Thyroid gland (tissue), 4 donors: ENCODE measurements around the gene BLM. TPM values are rescaled to one million over a fixed set of nuclear protein-coding genes. Genes with fewer than 3 reads are reported as not detected.

Source experiments
- DNase-seq, 2 donors: peaks; one replicate each; pipeline ENCODE4 v3.0.0-alpha.2; 2019
- H3K27ac ChIP-seq, 3 donors: fragments of 200-600 bp; sonication (generic); 1 replicate in 2 of 3; 2 replicates in 1 of 3; pipeline ENCODE4 v1.5.1; 2016 to 2019; ENCODE audit warnings: mild to moderate bottlenecking in 1 of 3, moderate library complexity in 1 of 3
- H3K27me3 ChIP-seq: fragments of 200-600 bp; sonication (generic); one replicate; pipeline ENCODE4 v1.5.1; 2019
- H3K36me3 ChIP-seq, 2 donors: fragments of 200-600 bp; sonication (generic); one replicate each; pipeline ENCODE4 v1.5.1; 2016 to 2019
- H3K4me1 ChIP-seq, 2 donors: fragments of 200-600 bp; sonication (generic); one replicate each; pipeline ENCODE4 v1.5.1; 2017 to 2019
- H3K4me3 ChIP-seq, 3 donors: fragments of 200-600 bp; sonication (generic); replicated peaks in 1 of 3; 1 replicate in 2 of 3; 2 replicates in 1 of 3; pipeline ENCODE4 v1.5.1; 2016; ENCODE audit warnings: mild to moderate bottlenecking in 1 of 3
- H3K9me3 ChIP-seq: fragments of 200-600 bp; sonication (generic); one replicate; pipeline ENCODE4 v1.5.1; 2017
- POLR2A ChIP-seq, 2 donors: fragments of 450-650 bp; IDR thresholded peaks; one replicate each; pipeline ENCODE4 v1.6.1; 2017; ENCODE audit warnings: antibody characterized with exemption in 2 of 2, mild to moderate bottlenecking in 2 of 2, moderate library complexity in 1 of 2
- WGBS, 2 donors: methylation state at CpG; one replicate each; pipeline ENCODE4 v1.1.5; 2017; 5-methylcytosine and 5-hydroxymethylcytosine counted together
- intact Hi-C: fragments of 100-400 bp; cut with DNase I; formaldehyde crosslinking; loops from one replicate; pipeline ENCODE4 v1.15.1; 2023
- total RNA-seq, 4 donors: library from RNA; depleted of rRNA; stranded (reverse); fragments of >200 nt; gene quantifications; one replicate each; pipeline ENCODE4 v1.2.3, GENCODE V29; 2016
- TF ChIP-seq, protein P1 (sequence below), 6 experiments: fragments of 200-600 bp in 3 of 6; fragments of 450-650 bp in 3 of 6; sonication (generic) in 3 of 6; IDR thresholded peaks; one replicate each; pipeline ENCODE4 v1.5.1; 2016 to 2019; ENCODE audit warnings: antibody characterized with exemption in 6 of 6, mild to moderate bottlenecking in 2 of 6, inconsistent platforms in 1 of 6, moderate library complexity in 1 of 6

The BLM gene
- total RNA-seq, 4 donors from 2014 or later, result 0.67 to 1.3 (median 1.2) TPM

DNA sequence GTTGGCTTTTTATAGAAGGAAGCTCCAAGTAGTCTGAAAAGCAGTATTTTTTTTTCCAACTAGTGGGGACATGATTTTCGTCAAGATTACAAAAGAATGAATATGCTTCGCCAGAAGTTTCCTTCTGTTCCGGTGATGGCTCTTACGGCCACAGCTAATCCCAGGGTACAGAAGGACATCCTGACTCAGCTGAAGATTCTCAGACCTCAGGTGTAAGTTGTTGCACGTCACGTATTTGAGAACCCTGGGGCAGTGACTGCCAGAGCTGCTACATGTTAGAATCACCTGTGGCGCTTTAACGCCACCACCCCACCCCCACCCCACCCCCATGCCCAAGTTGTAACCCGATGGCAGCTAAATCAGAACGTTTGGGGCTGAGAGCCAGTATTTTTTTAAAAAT, 52.2 kb downstream of the BLM start:
- DNase-seq, result no peak
- no peak overlapping the region for H3K27ac ChIP-seq
- TF ChIP-seq, protein P1, sequence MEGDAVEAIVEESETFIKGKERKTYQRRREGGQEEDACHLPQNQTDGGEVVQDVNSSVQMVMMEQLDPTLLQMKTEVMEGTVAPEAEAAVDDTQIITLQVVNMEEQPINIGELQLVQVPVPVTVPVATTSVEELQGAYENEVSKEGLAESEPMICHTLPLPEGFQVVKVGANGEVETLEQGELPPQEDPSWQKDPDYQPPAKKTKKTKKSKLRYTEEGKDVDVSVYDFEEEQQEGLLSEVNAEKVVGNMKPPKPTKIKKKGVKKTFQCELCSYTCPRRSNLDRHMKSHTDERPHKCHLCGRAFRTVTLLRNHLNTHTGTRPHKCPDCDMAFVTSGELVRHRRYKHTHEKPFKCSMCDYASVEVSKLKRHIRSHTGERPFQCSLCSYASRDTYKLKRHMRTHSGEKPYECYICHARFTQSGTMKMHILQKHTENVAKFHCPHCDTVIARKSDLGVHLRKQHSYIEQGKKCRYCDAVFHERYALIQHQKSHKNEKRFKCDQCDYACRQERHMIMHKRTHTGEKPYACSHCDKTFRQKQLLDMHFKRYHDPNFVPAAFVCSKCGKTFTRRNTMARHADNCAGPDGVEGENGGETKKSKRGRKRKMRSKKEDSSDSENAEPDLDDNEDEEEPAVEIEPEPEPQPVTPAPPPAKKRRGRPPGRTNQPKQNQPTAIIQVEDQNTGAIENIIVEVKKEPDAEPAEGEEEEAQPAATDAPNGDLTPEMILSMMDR (IDR thresholded peaks at IDR 0.05), result no peak
- TF ChIP-seq POLR2A (IDR thresholded peaks at IDR 0.05), result no peak
- intact Hi-C loops, result no loop called here
- WGBS, 2 donors, result 79 to 89% methylated on average over 10 of the region's 10 CpGs
- no peaks in the 10 kb centered on the region for H3K4me1 ChIP-seq
- H3K27me3 ChIP-seq, result no peaks in the 10 kb centered on the region
- no peaks in the 10 kb centered on the region for H3K36me3 ChIP-seq
- H3K4me3 ChIP-seq, result no peak overlapping the region
- H3K9me3 ChIP-seq, result no peaks in the 10 kb centered on the region

DNA sequence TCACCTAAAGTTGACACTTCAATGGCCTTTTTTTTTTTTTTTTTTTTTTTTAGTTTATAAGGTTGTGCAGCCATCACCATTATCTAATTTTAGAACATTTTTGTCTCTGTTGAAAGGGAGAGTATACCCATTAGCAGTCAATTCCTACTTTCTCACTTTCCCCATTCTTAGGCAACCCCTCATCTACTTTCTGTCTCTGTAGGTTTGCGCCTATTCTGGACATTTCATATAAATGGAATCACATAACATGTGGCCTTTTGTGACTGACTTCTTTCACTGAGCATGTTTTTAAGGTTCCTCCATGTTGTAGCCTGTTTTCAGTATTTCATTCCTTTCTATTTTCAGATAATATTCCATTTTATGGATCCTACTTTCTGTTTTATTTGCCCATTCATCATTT, 56.3 kb downstream of the BLM start:
- WGBS, 2 donors, result 95 to 98% methylated on average over 1 of the region's 1 CpG
- H3K36me3 ChIP-seq, result no peaks in the 10 kb centered on the region
- DNase-seq, result no peak
- no peaks in the 10 kb centered on the region for H3K4me1 ChIP-seq
- no peaks in the 10 kb centered on the region for H3K27me3 ChIP-seq
- H3K27ac ChIP-seq, result no peak overlapping the region
- TF ChIP-seq, protein P1 (IDR thresholded peaks at IDR 0.05), result no peak
- TF ChIP-seq POLR2A (IDR thresholded peaks at IDR 0.05), result no peak
- no peaks in the 10 kb centered on the region for H3K9me3 ChIP-seq
- intact Hi-C loops, result no loop called here
- no peak overlapping the region for H3K4me3 ChIP-seq

DNA sequence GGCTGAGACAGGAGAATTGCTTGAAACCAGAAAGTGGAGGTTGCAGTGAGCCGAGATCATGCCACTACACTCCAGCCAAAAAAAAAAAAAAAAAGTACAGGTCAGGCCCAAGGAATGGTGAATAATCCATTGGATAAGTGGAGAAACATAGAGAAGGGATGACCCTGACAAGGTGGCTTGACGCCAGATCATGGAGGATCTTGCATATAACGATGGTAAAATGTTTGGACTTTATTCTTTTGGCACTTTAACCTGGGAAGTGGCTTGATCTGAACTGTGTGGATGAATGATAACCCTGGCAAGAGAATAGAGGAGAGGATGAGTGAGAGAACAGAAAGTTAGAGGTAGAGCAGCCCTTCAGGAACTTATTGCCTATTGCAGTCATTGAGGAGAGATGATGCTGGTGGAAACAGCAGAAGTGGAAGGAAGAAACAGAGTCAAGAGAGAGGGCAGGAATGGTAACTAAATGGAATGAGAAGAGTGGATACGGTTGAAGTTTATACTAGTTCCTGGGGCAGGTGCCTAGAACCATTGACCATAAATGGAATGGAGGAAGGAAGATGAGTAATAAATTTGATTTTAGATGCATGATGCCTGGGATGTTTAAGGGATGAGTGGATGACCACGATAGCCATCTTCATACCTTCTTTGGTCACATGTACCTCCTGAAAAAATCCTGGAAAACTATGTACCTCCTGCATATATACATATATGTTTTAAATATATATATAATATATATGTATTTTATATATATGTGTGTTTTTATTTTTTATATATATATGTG, 57.8 kb downstream of the BLM start:
- no peaks in the 10 kb centered on the region for H3K9me3 ChIP-seq
- H3K4me3 ChIP-seq, result no peak overlapping the region
- 90 to 94% methylated on average over 5 of the region's 5 CpGs for WGBS, 2 donors
- no peak for DNase-seq
- H3K27ac ChIP-seq, result no peak overlapping the region
- H3K36me3 ChIP-seq, result no peaks in the 10 kb centered on the region
- no peaks in the 10 kb centered on the region for H3K27me3 ChIP-seq
- intact Hi-C loops, result no loop called here
- no peaks in the 10 kb centered on the region for H3K4me1 ChIP-seq
- TF ChIP-seq POLR2A (IDR thresholded peaks at IDR 0.05), result no peak
- TF ChIP-seq, protein P1 (IDR thresholded peaks at IDR 0.05), result no peak

DNA sequence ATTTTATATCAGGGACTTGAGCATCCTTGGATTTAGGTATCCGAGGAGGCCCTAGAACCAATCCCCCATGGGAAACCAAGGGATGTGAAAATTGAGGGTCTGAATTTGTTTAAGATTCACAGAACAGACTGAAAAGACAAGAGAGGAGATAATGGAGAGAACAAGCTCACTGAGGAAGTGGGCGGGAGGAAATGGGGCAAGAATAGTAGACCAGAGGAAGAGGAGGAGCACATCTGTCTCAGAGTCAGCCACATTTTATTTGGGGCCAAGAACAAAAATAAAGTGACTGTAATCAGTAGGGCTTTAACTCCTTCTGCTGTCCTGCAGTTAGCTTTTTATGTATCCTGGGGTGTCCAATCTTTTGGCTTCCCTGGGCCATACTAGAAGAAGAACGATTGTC, 63.8 kb downstream of the BLM start:
- 92 to 93% methylated on average over 3 of the region's 3 CpGs for WGBS, 2 donors
- no peaks in the 10 kb centered on the region for H3K9me3 ChIP-seq
- TF ChIP-seq, protein P1 (IDR thresholded peaks at IDR 0.05), result no peak
- no peak for TF ChIP-seq POLR2A (IDR thresholded peaks at IDR 0.05)
- no peak overlapping the region for H3K27ac ChIP-seq
- no peak for DNase-seq
- H3K4me3 ChIP-seq, result no peak overlapping the region
- H3K36me3 ChIP-seq, result no peaks in the 10 kb centered on the region
- peaks cover 0 to 5% of the 10 kb centered on the region in 2 donors for H3K4me1 ChIP-seq
- no peaks in the 10 kb centered on the region for H3K27me3 ChIP-seq
- intact Hi-C loops, result no loop called here

DNA sequence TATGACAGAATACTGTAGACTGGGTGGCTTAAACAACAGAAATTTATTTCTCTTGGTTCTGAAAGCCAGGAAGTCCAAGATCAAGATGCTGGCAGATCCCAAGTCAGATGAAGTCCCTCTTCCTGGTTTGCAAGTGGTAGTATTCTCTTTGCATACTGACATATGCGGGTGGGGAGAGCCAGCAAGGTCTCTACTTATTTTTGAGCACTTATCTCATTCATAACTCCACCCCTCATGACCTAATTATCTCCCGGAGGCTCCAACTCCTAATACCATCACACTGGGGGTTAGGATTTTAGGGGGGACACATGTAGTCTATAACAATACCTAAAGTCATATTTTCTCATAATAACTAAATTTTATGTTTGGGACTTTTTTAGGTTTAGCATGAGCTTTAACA, 65.3 kb downstream of the BLM start:
- intact Hi-C loops, result no loop called here
- TF ChIP-seq POLR2A (IDR thresholded peaks at IDR 0.05), result no peak
- TF ChIP-seq, protein P1 (IDR thresholded peaks at IDR 0.05), result no peak
- 78 to 80% methylated on average over 2 of the region's 2 CpGs for WGBS, 2 donors

More for the DNA sequence above, 65.3 kb downstream of the BLM start:
- no peak for DNase-seq
- Histone ChIP-seq H3K27ac (no peak overlapping the region), H3K36me3 (no peaks in the 10 kb centered on the region), H3K4me1 (peaks cover 0 to 5% of the 10 kb centered on the region in 2 donors), H3K4me3 (no peak overlapping the region), H3K9me3 (no peaks in the 10 kb centered on the region), H3K27me3 (no peaks in the 10 kb centered on the region)
